T-cell (primary cell): ENCODE results near the gene SRGAP1. TPM values are rescaled to one million over a fixed set of nuclear protein-coding genes. Genes with fewer than 3 reads are reported as not detected.

Source experiments
- ATAC-seq, 4 experiments: fragments of 200-7000 bp in 3 of 4; fragments of 150-1000 bp in 1 of 4; cut with Tn5 transposase; replicated peaks in 1 of 4; 1 replicate in 3 of 4; 2 replicates in 1 of 4; pipeline ENCODE4 v1.10.0; 2021; ENCODE audit warnings: moderate library complexity in 3 of 4, mild to moderate bottlenecking in 2 of 4, moderate number of reproducible peaks in 1 of 4
- CTCF ChIA-PET, 2 donors: fragments of 300-600 bp; sonication (Branson Sonifier 250); formaldehyde crosslinking; loops; one replicate each; lab custom pipeline; 2022; ENCODE audit warnings: antibody characterized with exemption in 2 of 2; lab: Charles Lee
- POLR2A ChIA-PET, 2 donors: fragments of 300-600 bp; sonication (Branson Sonifier 250); formaldehyde crosslinking; loops; one replicate each; lab custom pipeline; 2022; ENCODE audit warnings: antibody characterized with exemption in 2 of 2; lab: Charles Lee
- DNase-seq, 35 experiments: peaks; one replicate each; pipeline versions ENCODE4 v3.0.0 to v3.0.0-alpha.2; 2013 to 2023
- H3K27ac ChIP-seq: one replicate; pipeline ENCODE4 v1.5.1; 2013; ENCODE audit warnings: low read length
- H3K27me3 ChIP-seq, 2 experiments: replicated peaks in 1 of 2; 1 replicate in 1 of 2; 2 replicates in 1 of 2; pipeline versions ENCODE4 v1.6.1 to v1.7.0; 2013; ENCODE audit warnings: low read length in 1 of 2, mixed read lengths in 1 of 2; ENCODE audit not compliant: control insufficient read depth in 2 of 2, insufficient read depth in 2 of 2; ENCODE audit errors: extremely low read depth in 1 of 2
- H3K36me3 ChIP-seq, 2 donors: 1 replicate in 1 of 2; 2 replicates in 1 of 2; pipeline versions ENCODE4 v1.6.1 to v1.7.0; 2013; ENCODE audit warnings: low read length in 1 of 2; ENCODE audit not compliant: control insufficient read depth in 2 of 2, insufficient read depth in 1 of 2; ENCODE audit errors: extremely low read depth in 1 of 2
- H3K4me1 ChIP-seq, 2 experiments: 1 replicate in 1 of 2; 2 replicates in 1 of 2; pipeline versions ENCODE4 v1.6.1 to v1.7.0; 2013; ENCODE audit warnings: low read length in 2 of 2, mixed read lengths in 1 of 2; ENCODE audit not compliant: insufficient read depth in 2 of 2, control insufficient read depth in 1 of 2; ENCODE audit errors: extremely low read depth in 1 of 2
- H3K4me3 ChIP-seq, 2 donors: 1 replicate in 1 of 2; 2 replicates in 1 of 2; pipeline versions ENCODE4 v1.5.1 to v1.7.0; 2013; ENCODE audit warnings: mild to moderate bottlenecking in 2 of 2, low read length in 1 of 2, moderate library complexity in 1 of 2; ENCODE audit not compliant: control insufficient read depth in 1 of 2; ENCODE audit errors: extremely low read depth in 1 of 2
- H3K9me3 ChIP-seq: 2 replicates; pipeline ENCODE4 v1.7.0; 2013
- H3K27ac Mint-ChIP-seq, 2 donors: one replicate each; pipeline ENCODE4 v1.8.0; 2020 to 2021; ENCODE audit warnings: mild to moderate bottlenecking in 2 of 2, mixed read lengths in 2 of 2
- H3K27me3 Mint-ChIP-seq, 2 donors: one replicate each; pipeline ENCODE4 v1.8.0; 2021 to 2022; ENCODE audit warnings: mixed read lengths in 2 of 2
- H3K36me3 Mint-ChIP-seq: one replicate; pipeline ENCODE4 v1.8.0; 2021; ENCODE audit warnings: mixed read lengths
- H3K4me1 Mint-ChIP-seq, 3 donors: one replicate each; pipeline ENCODE4 v1.8.0; 2020 to 2022; ENCODE audit warnings: mixed read lengths in 3 of 3, mild to moderate bottlenecking in 1 of 3
- H3K4me3 Mint-ChIP-seq, 3 donors: one replicate each; pipeline ENCODE4 v1.8.0; 2020 to 2022; ENCODE audit warnings: mild to moderate bottlenecking in 3 of 3, mixed read lengths in 3 of 3, moderate library complexity in 3 of 3
- H3K9me3 Mint-ChIP-seq, 3 donors: one replicate each; pipeline ENCODE4 v1.8.0; 2020 to 2022; ENCODE audit warnings: mixed read lengths in 3 of 3
- WGBS: methylation state at CpG from one replicate; pipeline ENCODE4 v1.1.5; 2013; ENCODE audit warnings: missing lambda C conversion rate; ENCODE audit not compliant: insufficient coverage; 5-methylcytosine and 5-hydroxymethylcytosine counted together
- total RNA-seq, 35 experiments: library from RNA in 6 of 35; stranded (reverse) in 6 of 35; fragments of 120-200 nt in 1 of 35; gene quantifications; one replicate each; pipeline versions ENCODE4 v1.2.1 to v1.2.4 and lab custom pipeline; 2013 to 2026

The SRGAP1 gene
- total RNA-seq, 5 donors from 2014 or later (not counting 1 experiment from before 2014, with no cell fraction given) = 0.07 to 0.38 (median 0.17) TPM; not detected in 1

DNA sequence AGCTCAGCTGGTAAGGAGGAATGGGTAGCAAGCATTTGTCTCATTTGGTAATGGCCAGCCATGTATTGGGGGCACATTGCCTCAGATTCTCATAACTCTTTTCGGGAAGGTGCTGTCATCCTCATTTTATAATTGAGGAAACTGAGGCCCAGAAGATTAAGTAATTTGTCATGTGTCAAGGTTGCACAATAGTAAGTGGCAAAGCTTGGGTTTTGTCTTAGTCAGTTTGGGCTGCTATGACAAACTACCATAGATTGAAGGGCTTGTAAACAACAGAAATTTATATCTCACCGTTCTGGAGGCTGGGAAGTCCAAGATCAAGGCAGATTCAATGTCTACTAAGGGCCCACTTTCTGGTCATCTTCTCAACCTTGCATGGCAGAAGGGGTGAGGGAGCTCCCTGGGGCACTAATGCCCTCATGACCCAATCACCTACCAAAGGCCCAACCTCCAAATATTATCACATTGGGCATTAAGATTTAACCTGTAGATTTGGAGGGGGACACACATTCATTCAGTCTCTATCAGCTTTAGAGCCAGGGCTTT, 99.6 kb downstream of the SRGAP1 start:
- Histone ChIP-seq H3K36me3 (no peaks in the 10 kb centered on the region), H3K4me1 (peaks cover 0 to 5% of the 10 kb centered on the region in 2 experiments), H3K4me3 (no peak overlapping the region), H3K27ac (no peak overlapping the region), H3K9me3 (no peaks in the 10 kb centered on the region), H3K27me3 (no peaks in the 10 kb centered on the region)
- Mint-ChIP-seq H3K36me3 (no peaks in the 10 kb centered on the region), H3K9me3 (no peaks in the 10 kb centered on the region), H3K27ac (no peak overlapping the region), H3K27me3 (no peaks in the 10 kb centered on the region), H3K4me3 (no peak overlapping the region), H3K4me1 (no peaks in the 10 kb centered on the region)
- ChIA-PET POLR2A (no interaction called here), CTCF (no interaction called here)
- no peak for DNase-seq
- 80% methylated on average over 1 of the region's 2 CpGs for WGBS
- ATAC-seq = no peak

DNA sequence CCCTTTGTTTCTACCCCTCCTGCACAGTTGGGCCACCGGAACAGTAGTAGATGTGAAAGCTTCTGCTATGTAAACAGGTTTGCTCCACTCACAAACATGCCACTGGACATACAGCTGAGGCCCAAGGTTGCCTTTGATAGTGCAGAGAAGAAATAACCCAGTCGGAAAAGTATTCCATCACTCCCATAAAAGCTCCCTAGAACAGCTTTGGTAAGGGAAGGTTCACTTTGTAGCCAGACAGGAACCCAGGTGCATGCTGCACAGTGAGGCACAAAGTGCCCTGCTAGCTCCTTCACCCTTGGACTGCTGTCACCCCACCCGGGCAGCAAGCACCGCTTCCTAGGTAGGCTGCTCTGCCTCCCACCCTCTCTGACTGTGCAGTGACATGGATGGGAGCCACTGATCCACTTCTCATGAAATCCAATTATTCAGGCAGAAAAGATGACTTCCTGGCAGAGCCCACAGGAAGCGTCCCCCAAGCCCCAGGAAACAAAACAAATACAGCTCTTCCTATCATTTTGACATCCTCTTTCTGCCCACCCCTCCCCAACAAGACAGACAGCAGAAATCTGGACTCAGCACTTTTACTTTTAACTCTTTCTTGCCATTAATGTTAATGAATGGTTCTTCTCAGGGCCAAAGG, 100.2 kb downstream of the SRGAP1 start:
- ChIA-PET POLR2A (no interaction called here), CTCF (no interaction called here)
- peaks cover 0 to under 1% of the 10 kb centered on the region in 2 experiments for H3K4me1 ChIP-seq
- 92% methylated on average over 2 of the region's 5 CpGs for WGBS
- Mint-ChIP-seq H3K4me3 (no peak overlapping the region), H3K27me3 (no peaks in the 10 kb centered on the region), H3K36me3 (no peaks in the 10 kb centered on the region), H3K27ac (no peak overlapping the region), H3K9me3 (no peaks in the 10 kb centered on the region), H3K4me1 (no peaks in the 10 kb centered on the region)
- ATAC-seq (no peak), DNase-seq (no peak)
- no peaks in the 10 kb centered on the region for H3K27me3 ChIP-seq
- no peaks in the 10 kb centered on the region for H3K36me3 ChIP-seq
- no peaks in the 10 kb centered on the region for H3K9me3 ChIP-seq
- no peak overlapping the region for H3K4me3 ChIP-seq
- H3K27ac ChIP-seq = no peak overlapping the region

DNA sequence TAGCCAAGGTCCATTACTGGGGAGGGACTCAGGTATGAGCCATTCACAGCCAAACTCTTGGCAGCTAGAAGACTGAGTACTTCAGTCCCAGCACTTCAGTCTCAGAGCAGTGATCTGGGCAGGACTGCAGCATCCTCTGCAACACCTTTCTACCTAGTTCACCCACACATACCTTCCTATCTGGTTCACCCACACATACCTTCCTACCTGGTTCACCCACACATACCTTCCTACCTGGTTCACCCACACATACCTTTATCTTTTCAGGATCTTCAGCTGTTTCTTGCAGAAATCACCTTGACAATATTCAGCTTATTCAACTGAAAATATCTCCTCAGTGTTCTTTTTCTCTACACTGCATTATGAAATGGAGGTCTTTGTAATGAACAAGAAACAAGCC, 101.3 kb downstream of the SRGAP1 start:
- no peak overlapping the region for H3K4me3 ChIP-seq
- H3K36me3 Mint-ChIP-seq = no peaks in the 10 kb centered on the region
- ATAC-seq (peak in 1 of 4 experiments; percentile 34), DNase-seq (no peak)
- no peaks in the 10 kb centered on the region for H3K36me3 ChIP-seq
- no peaks in the 10 kb centered on the region for H3K4me1 Mint-ChIP-seq
- CTCF ChIA-PET = interaction anchor here in 1 of 2 donors (1.0 kb wide), 1 partner anchor 10 kb away, joined by 5 read pairs; no protein-coding TSS in a partner anchor
- H3K9me3 ChIP-seq = no peaks in the 10 kb centered on the region
- no peak overlapping the region for H3K27ac ChIP-seq
- H3K4me1 ChIP-seq = no peaks in the 10 kb centered on the region
- H3K27me3 ChIP-seq = no peaks in the 10 kb centered on the region
- H3K27ac Mint-ChIP-seq = no peak overlapping the region
- H3K4me3 Mint-ChIP-seq = no peak overlapping the region
- POLR2A ChIA-PET = no interaction called here
- H3K27me3 Mint-ChIP-seq = peaks cover 0 to 2% of the 10 kb centered on the region in 2 donors
- no peaks in the 10 kb centered on the region for H3K9me3 Mint-ChIP-seq

DNA sequence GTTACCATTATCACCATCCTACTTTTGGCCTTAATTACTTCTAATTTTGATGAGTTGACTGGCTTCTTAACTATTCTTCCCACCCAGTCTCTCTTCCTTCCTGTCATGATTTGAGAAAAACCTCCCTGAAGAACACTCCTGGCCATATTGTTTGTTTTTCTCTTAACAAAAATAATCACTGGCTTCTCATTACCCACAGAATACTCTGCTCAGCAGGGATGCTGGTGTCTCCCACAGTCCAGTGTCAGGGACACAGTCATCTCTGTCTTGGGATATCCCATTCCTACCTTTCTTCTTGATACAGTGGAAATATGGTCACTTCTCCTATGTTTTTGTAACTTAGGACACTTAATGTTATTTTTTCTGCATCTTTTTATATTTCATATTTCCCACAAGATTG, 103.7 kb downstream of the SRGAP1 start:
- H3K27ac Mint-ChIP-seq = no peak overlapping the region
- H3K27ac ChIP-seq = no peak overlapping the region
- ChIA-PET POLR2A (no interaction called here), CTCF (interaction anchor here in 1 of 2 donors (0.6 kb wide), 1 partner anchor 36 kb away, joined by 4 read pairs; no protein-coding TSS in a partner anchor)
- no peaks in the 10 kb centered on the region for H3K27me3 ChIP-seq
- no peaks in the 10 kb centered on the region for H3K9me3 ChIP-seq
- ATAC-seq = no peak
- H3K36me3 ChIP-seq = no peaks in the 10 kb centered on the region
- no peak overlapping the region for H3K4me3 Mint-ChIP-seq
- H3K4me1 Mint-ChIP-seq = no peaks in the 10 kb centered on the region
- H3K36me3 Mint-ChIP-seq = no peaks in the 10 kb centered on the region
- H3K4me1 ChIP-seq = no peaks in the 10 kb centered on the region
- H3K9me3 Mint-ChIP-seq = no peaks in the 10 kb centered on the region
- DNase-seq = no peak
- H3K4me3 ChIP-seq = no peak overlapping the region
- peaks cover 0 to 6% of the 10 kb centered on the region in 2 donors for H3K27me3 Mint-ChIP-seq

DNA sequence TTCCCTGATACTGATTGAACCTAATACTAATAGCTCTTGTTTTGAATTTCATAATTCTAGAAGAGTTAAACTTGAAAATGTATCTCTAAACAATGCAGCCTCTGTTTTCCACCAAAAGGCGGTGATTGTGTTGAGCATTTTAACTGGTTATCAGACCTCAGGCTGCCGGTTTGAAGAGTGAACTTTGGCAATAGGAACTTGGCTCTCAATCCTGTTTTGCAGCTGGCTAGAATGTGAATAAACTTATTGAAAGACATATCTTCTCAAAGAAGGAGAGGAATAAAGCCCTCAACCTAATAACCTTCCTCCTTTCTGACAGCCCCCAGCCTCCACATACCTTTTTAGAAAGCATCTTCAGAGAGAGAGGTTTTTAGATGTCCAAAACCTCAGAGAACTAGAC, 105.4 kb downstream of the SRGAP1 start:
- no peaks in the 10 kb centered on the region for H3K4me1 Mint-ChIP-seq
- DNase-seq (no peak), ATAC-seq (no peak)
- no peaks in the 10 kb centered on the region for H3K9me3 Mint-ChIP-seq
- H3K4me3 ChIP-seq = no peak overlapping the region
- no CpG with 5 or more reads among the region's 2 CpGs for WGBS
- POLR2A ChIA-PET = no interaction called here
- H3K36me3 Mint-ChIP-seq = no peaks in the 10 kb centered on the region
- H3K27me3 Mint-ChIP-seq = peaks cover 0 to 10% of the 10 kb centered on the region in 2 donors
- H3K27ac ChIP-seq = no peak overlapping the region
- H3K27me3 ChIP-seq = no peaks in the 10 kb centered on the region
- CTCF ChIA-PET = no interaction called here
- no peaks in the 10 kb centered on the region for H3K4me1 ChIP-seq
- H3K27ac Mint-ChIP-seq = no peak overlapping the region
- no peaks in the 10 kb centered on the region for H3K9me3 ChIP-seq
- no peak overlapping the region for H3K4me3 Mint-ChIP-seq
- no peaks in the 10 kb centered on the region for H3K36me3 ChIP-seq

DNA sequence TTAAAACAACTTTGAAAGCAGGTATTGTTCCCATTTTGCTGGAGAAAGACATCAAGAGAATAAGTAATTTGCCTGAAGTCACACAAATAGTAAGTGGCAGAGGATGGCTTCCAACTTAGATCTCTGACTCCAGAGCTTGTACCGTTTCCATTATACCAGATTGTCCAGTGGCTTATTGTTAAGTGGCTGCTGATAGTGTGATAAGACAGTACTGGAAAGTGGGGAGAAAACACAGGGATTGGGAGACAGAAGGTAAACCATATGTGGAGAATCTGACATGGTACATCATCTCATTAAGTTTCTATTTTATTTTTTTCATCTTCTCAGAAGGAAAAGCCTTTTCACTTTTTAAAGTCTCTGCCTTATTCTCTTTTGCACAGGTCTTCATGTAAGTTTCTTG, 108.5 kb downstream of the SRGAP1 start:
- Histone ChIP-seq H3K27me3 (no peaks in the 10 kb centered on the region), H3K27ac (no peak overlapping the region), H3K4me3 (no peak overlapping the region), H3K36me3 (no peaks in the 10 kb centered on the region), H3K4me1 (no peaks in the 10 kb centered on the region), H3K9me3 (no peaks in the 10 kb centered on the region)
- H3K27me3 Mint-ChIP-seq = peaks cover 0 to 10% of the 10 kb centered on the region in 2 donors
- 100% methylated on average over 1 of the region's 1 CpG for WGBS
- H3K36me3 Mint-ChIP-seq = no peaks in the 10 kb centered on the region
- no peaks in the 10 kb centered on the region for H3K4me1 Mint-ChIP-seq
- H3K4me3 Mint-ChIP-seq = no peak overlapping the region
- DNase-seq (no peak), ATAC-seq (no peak)
- ChIA-PET POLR2A (no interaction called here), CTCF (no interaction called here)
- H3K27ac Mint-ChIP-seq = no peak overlapping the region
- no peaks in the 10 kb centered on the region for H3K9me3 Mint-ChIP-seq
